ENCODE data around the gene GNAQ. TPM values are rescaled to one million over a fixed set of nuclear protein-coding genes. Genes with fewer than 3 reads are reported as not detected.

The GNAQ gene
- total RNA-seq, 5 donors from 2014 or later (not counting 1 experiment from before 2014, with no cell fraction given) = 29.3 to 48.4 (median 38.3) TPM

DNA sequence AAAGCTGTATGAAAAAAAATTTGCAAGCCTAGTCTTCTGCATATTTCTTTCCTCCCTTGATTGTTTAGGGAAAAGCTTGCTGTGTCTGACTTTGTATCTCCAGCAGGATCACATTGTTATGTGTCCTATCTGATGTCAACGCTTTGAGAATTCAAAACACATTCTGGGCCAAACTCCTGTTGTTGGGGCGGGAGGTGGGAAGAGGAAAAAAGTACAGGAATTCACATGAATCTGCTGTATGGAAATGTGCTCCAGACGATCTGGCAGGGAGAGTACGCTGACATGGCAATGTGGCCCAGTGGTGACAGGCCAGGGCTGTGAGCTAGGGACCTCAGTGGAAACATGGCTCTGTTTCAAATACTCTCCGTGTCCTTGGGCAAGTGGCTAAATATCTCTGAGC, 296.1 kb downstream of the GNAQ start:
- Mint-ChIP-seq H3K36me3 (peaks cover 32% of the 10 kb centered on the region), H3K27ac (no peak overlapping the region), H3K27me3 (no peaks in the 10 kb centered on the region), H3K4me1 (peaks cover 2 to 17% (median 4%) of the 10 kb centered on the region in 3 donors), H3K4me3 (no peak overlapping the region), H3K9me3 (no peaks in the 10 kb centered on the region)
- Histone ChIP-seq H3K36me3 (ENCODE audit: control insufficient read depth in 2 of 2, extremely low read depth in 1 of 2, insufficient read depth in 1 of 2, low read length in 1 of 2) (no peaks in the 10 kb centered on the region), H3K4me1 (ENCODE audit: control insufficient read depth in 1 of 2, extremely low read depth in 1 of 2, insufficient read depth in 2 of 2, low read length in 2 of 2) (no peaks in the 10 kb centered on the region), H3K27me3 (replicated peaks in 1 of 2; ENCODE audit: control insufficient read depth in 2 of 2, extremely low read depth in 1 of 2, insufficient read depth in 2 of 2, low read length in 1 of 2) (no peaks in the 10 kb centered on the region), H3K9me3 (no peaks in the 10 kb centered on the region), H3K27ac (ENCODE audit: low read length) (no peak overlapping the region), H3K4me3 (ENCODE audit: control insufficient read depth in 1 of 2, extremely low read depth in 1 of 2, low read length in 1 of 2) (no peak overlapping the region)
- POLR2A ChIA-PET = no interaction called here
- no peak for DNase-seq
- CTCF ChIA-PET = no interaction called here
- no peak for ATAC-seq (replicated peaks in 1 of 4)
- 98% methylated on average over 4 of the region's 5 CpGs for WGBS (ENCODE audit: insufficient coverage)

DNA sequence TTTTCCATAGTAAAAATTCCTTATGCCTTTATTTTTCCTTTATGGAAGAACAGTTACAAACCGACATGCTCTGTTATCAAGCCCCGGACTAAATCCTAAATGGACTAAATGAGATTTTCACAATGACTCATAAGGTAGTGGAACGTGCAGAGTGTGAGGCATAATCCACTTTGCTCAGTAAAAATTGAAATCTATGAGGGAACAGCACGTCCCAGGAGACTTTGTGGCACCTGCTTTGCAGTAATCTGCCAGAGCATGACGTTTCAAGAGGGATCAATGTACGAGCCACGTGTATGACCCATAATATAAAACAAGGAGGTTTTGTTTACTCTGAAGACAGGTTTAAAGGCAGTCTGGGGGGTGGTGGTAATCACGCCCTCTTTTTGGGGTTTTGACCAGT, 299.7 kb downstream of the GNAQ start:
- ChIA-PET POLR2A (no interaction called here), CTCF (no interaction called here)
- peaks cover 0 to 8% of the 10 kb centered on the region in 2 donors for H3K36me3 ChIP-seq (ENCODE audit: control insufficient read depth in 2 of 2, extremely low read depth in 1 of 2, insufficient read depth in 1 of 2, low read length in 1 of 2)
- Mint-ChIP-seq H3K36me3 (peaks cover 48% of the 10 kb centered on the region), H3K27ac (no peak overlapping the region), H3K4me1 (peaks cover 13 to 33% (median 14%) of the 10 kb centered on the region in 3 donors), H3K27me3 (no peaks in the 10 kb centered on the region), H3K4me3 (no peak overlapping the region), H3K9me3 (no peaks in the 10 kb centered on the region)
- no peaks in the 10 kb centered on the region for H3K4me1 ChIP-seq (ENCODE audit: control insufficient read depth in 1 of 2, extremely low read depth in 1 of 2, insufficient read depth in 2 of 2, low read length in 2 of 2)
- H3K4me3 ChIP-seq (ENCODE audit: control insufficient read depth in 1 of 2, extremely low read depth in 1 of 2, low read length in 1 of 2) = no peak overlapping the region
- WGBS (ENCODE audit: insufficient coverage) = 71% methylated on average over 2 of the region's 8 CpGs
- H3K27ac ChIP-seq (ENCODE audit: low read length) = no peak overlapping the region
- DNase-seq (no peak), ATAC-seq (replicated peaks in 1 of 4) (no peak)
- no peaks in the 10 kb centered on the region for H3K9me3 ChIP-seq
- H3K27me3 ChIP-seq (replicated peaks in 1 of 2; ENCODE audit: control insufficient read depth in 2 of 2, extremely low read depth in 1 of 2, insufficient read depth in 2 of 2, low read length in 1 of 2) = no peaks in the 10 kb centered on the region

DNA sequence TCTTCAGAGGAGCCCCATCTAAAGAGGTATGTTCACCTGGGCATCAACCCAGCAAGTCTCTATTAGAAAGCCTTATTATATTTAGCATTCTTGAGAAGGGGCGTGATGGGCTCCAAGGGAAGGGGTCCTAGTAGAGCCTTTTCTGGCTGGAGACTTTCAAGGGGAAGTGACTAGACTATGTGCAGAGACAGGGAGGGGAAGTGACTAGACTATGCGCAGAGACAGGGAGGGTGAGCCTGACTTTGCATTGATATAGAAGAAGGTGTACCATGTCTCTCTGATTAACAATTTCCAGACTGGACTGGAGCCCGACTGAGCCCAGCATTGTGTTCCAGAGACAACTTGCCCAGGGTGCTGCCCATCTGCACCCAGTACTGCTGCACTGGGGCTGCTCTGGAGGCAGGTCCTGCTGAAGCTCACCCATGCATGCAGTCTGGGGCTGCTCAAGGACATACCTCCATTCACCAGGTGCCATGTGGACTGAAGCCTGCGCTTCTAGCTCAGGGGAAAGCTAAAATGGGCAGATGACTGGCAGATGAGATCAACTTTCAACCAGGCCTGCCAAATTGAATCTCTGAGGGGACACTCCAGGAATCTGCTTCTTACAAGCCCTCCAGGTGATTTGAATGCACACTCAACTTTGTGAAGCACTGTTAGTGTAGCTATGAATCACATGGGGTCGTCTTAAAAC, 300.5 kb downstream of the GNAQ start:
- Histone ChIP-seq H3K4me1 (ENCODE audit: control insufficient read depth in 1 of 2, extremely low read depth in 1 of 2, insufficient read depth in 2 of 2, low read length in 2 of 2) (peaks cover 0 to 3% of the 10 kb centered on the region in 2 experiments), H3K27me3 (replicated peaks in 1 of 2; ENCODE audit: control insufficient read depth in 2 of 2, extremely low read depth in 1 of 2, insufficient read depth in 2 of 2, low read length in 1 of 2) (no peaks in the 10 kb centered on the region), H3K4me3 (ENCODE audit: control insufficient read depth in 1 of 2, extremely low read depth in 1 of 2, low read length in 1 of 2) (no peak overlapping the region), H3K9me3 (no peaks in the 10 kb centered on the region), H3K27ac (ENCODE audit: low read length) (no peak overlapping the region), H3K36me3 (ENCODE audit: control insufficient read depth in 2 of 2, extremely low read depth in 1 of 2, insufficient read depth in 1 of 2, low read length in 1 of 2) (peaks cover 0 to 11% of the 10 kb centered on the region in 2 donors)
- no peaks in the 10 kb centered on the region for H3K9me3 Mint-ChIP-seq
- DNase-seq (no peak), ATAC-seq (replicated peaks in 1 of 4) (no peak)
- 66% methylated on average over 3 of the region's 5 CpGs for WGBS (ENCODE audit: insufficient coverage)
- CTCF ChIA-PET = no interaction called here
- peaks cover 19 to 41% (median 21%) of the 10 kb centered on the region in 3 donors for H3K4me1 Mint-ChIP-seq
- H3K36me3 Mint-ChIP-seq = peaks cover 52% of the 10 kb centered on the region
- H3K27ac Mint-ChIP-seq = no peak overlapping the region
- H3K4me3 Mint-ChIP-seq = no peak overlapping the region
- POLR2A ChIA-PET = no interaction called here
- no peaks in the 10 kb centered on the region for H3K27me3 Mint-ChIP-seq

DNA sequence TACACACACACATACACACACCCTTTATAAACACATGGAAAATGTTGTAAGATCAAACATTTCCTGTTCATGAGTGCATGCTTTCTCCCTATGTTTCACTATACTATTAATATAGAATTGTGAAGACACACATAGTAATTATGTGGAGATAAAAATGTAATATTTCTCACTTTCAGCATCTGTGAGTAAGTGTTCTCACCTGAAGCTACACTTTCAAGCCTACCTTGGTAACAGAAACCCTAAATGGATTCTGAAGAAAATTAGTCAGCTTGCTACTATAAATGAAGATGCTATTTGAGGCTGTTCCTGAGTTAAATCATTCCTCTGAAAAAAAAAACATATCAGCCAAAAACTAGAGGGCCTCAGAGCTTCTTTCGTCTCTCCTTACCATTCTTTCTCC, 302.4 kb downstream of the GNAQ start:
- no peak for ATAC-seq (replicated peaks in 1 of 4)
- CTCF ChIA-PET = no interaction called here

DNA sequence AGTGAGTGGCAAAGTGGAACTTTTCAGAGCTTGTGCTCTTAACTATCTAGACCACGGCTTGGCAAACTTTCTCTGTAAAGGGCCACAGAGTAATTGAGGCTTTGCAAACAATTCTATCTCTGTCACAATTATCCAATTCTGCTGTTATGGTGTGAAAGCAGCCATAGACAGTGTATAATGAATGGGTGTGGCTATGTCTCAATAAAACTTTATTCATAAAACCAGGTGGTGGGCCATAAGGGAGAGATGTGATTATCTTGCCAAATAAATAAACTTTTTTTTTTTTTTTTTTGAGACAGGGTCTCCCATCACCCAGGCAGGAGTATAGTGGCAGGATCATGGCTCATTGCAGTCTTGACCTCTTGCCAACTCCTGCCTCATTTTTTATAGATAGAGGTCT, 304.8 kb downstream of the GNAQ start:
- no peak overlapping the region for H3K4me3 ChIP-seq (ENCODE audit: control insufficient read depth in 1 of 2, extremely low read depth in 1 of 2, low read length in 1 of 2)
- Mint-ChIP-seq H3K9me3 (no peaks in the 10 kb centered on the region), H3K27ac (peak overlapping the region in 1 of 2 donors; percentile 70), H3K4me1 (peaks cover 25 to 40% (median 27%) of the 10 kb centered on the region in 3 donors), H3K27me3 (no peaks in the 10 kb centered on the region), H3K36me3 (peaks cover 47% of the 10 kb centered on the region), H3K4me3 (no peak overlapping the region)
- H3K27me3 ChIP-seq (replicated peaks in 1 of 2; ENCODE audit: control insufficient read depth in 2 of 2, extremely low read depth in 1 of 2, insufficient read depth in 2 of 2, low read length in 1 of 2) = no peaks in the 10 kb centered on the region
- no peak overlapping the region for H3K27ac ChIP-seq (ENCODE audit: low read length)
- WGBS (ENCODE audit: insufficient coverage) = no CpG with 5 or more reads among the region's 1 CpG
- CTCF ChIA-PET = interaction anchor here in 1 of 2 donors (1.0 kb wide), 1 partner anchor 269 kb away, joined by 3 read pairs; no protein-coding TSS in a partner anchor
- no peak for DNase-seq
- POLR2A ChIA-PET = no interaction called here
- H3K9me3 ChIP-seq = no peaks in the 10 kb centered on the region
- H3K4me1 ChIP-seq (ENCODE audit: control insufficient read depth in 1 of 2, extremely low read depth in 1 of 2, insufficient read depth in 2 of 2, low read length in 2 of 2) = peaks cover 0 to 14% of the 10 kb centered on the region in 2 experiments
- no peak for ATAC-seq (replicated peaks in 1 of 4)
- H3K36me3 ChIP-seq (ENCODE audit: control insufficient read depth in 2 of 2, extremely low read depth in 1 of 2, insufficient read depth in 1 of 2, low read length in 1 of 2) = peaks cover 0 to 11% of the 10 kb centered on the region in 2 donors

More for the DNA sequence above, 302.4 kb downstream of the GNAQ start:
- H3K36me3 ChIP-seq (ENCODE audit: control insufficient read depth in 2 of 2, extremely low read depth in 1 of 2, insufficient read depth in 1 of 2, low read length in 1 of 2) = peaks cover 0 to 11% of the 10 kb centered on the region in 2 donors
- H3K4me1 Mint-ChIP-seq = peaks cover 27 to 46% (median 29%) of the 10 kb centered on the region in 3 donors
- peaks cover 51% of the 10 kb centered on the region for H3K36me3 Mint-ChIP-seq
- no peaks in the 10 kb centered on the region for H3K9me3 Mint-ChIP-seq
- H3K4me3 ChIP-seq (ENCODE audit: control insufficient read depth in 1 of 2, extremely low read depth in 1 of 2, low read length in 1 of 2) = no peak overlapping the region
- H3K27ac Mint-ChIP-seq = no peak overlapping the region
- 80% methylated on average over 1 of the region's 1 CpG for WGBS (ENCODE audit: insufficient coverage)
- peaks cover 0 to 14% of the 10 kb centered on the region in 2 experiments for H3K4me1 ChIP-seq (ENCODE audit: control insufficient read depth in 1 of 2, extremely low read depth in 1 of 2, insufficient read depth in 2 of 2, low read length in 2 of 2)
- no peaks in the 10 kb centered on the region for H3K9me3 ChIP-seq
- H3K27ac ChIP-seq (ENCODE audit: low read length) = no peak overlapping the region
- no peaks in the 10 kb centered on the region for H3K27me3 Mint-ChIP-seq
- H3K27me3 ChIP-seq (replicated peaks in 1 of 2; ENCODE audit: control insufficient read depth in 2 of 2, extremely low read depth in 1 of 2, insufficient read depth in 2 of 2, low read length in 1 of 2) = no peaks in the 10 kb centered on the region
- DNase-seq = no peak
- no peak overlapping the region for H3K4me3 Mint-ChIP-seq
- POLR2A ChIA-PET = no interaction called here

DNA sequence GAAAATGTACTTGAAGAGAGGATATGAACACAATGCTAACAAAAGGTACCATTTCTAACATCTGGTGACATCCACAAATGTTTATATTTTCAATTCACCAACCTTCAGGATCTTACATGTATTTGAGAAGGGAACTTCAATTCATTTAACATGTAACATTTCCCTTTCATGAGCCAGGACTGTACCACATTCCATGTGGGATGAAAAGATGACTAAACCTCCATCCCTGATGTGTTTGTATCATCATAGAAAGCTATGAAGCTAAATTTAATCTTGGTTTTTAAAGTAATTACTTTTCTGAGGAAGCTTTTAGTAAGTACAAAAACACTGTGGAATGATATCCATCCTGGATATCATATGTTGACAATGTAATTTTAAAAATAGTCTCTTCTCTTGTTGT, 305.3 kb downstream of the GNAQ start:
- CTCF ChIA-PET = interaction anchor here in 1 of 2 donors (1.0 kb wide), 1 partner anchor 269 kb away, joined by 3 read pairs; no protein-coding TSS in a partner anchor
- no peaks in the 10 kb centered on the region for H3K9me3 Mint-ChIP-seq
- H3K27me3 Mint-ChIP-seq = no peaks in the 10 kb centered on the region
- peak overlapping the region; percentile 20 to 75 for H3K27ac Mint-ChIP-seq
- H3K4me1 Mint-ChIP-seq = peaks cover 25 to 40% (median 27%) of the 10 kb centered on the region in 3 donors
- H3K27me3 ChIP-seq (replicated peaks in 1 of 2; ENCODE audit: control insufficient read depth in 2 of 2, extremely low read depth in 1 of 2, insufficient read depth in 2 of 2, low read length in 1 of 2) = no peaks in the 10 kb centered on the region
- DNase-seq = no peak
- H3K27ac ChIP-seq (ENCODE audit: low read length) = no peak overlapping the region
- ATAC-seq (replicated peaks in 1 of 4) = no peak
- POLR2A ChIA-PET = no interaction called here
- H3K9me3 ChIP-seq = no peaks in the 10 kb centered on the region
- H3K36me3 ChIP-seq (ENCODE audit: control insufficient read depth in 2 of 2, extremely low read depth in 1 of 2, insufficient read depth in 1 of 2, low read length in 1 of 2) = peaks cover 0 to 11% of the 10 kb centered on the region in 2 donors
- H3K4me1 ChIP-seq (ENCODE audit: control insufficient read depth in 1 of 2, extremely low read depth in 1 of 2, insufficient read depth in 2 of 2, low read length in 2 of 2) = peaks cover 0 to 14% of the 10 kb centered on the region in 2 experiments
- no peak overlapping the region for H3K4me3 ChIP-seq (ENCODE audit: control insufficient read depth in 1 of 2, extremely low read depth in 1 of 2, low read length in 1 of 2)
- peaks cover 50% of the 10 kb centered on the region for H3K36me3 Mint-ChIP-seq
- H3K4me3 Mint-ChIP-seq = peak overlapping the region in 1 of 3 donors; percentile 32
